ENCODE results near the gene BTN1A1.
A peak's percentile ranks its signal among the peaks of the same experiment; 100 is the strongest.
"Not testable (repeated sequence)": the region's sequence is repeated elsewhere in the genome, so short reads cannot be mapped to it uniquely, and the experiment has no call there.

The BTN1A1 gene

DNA sequence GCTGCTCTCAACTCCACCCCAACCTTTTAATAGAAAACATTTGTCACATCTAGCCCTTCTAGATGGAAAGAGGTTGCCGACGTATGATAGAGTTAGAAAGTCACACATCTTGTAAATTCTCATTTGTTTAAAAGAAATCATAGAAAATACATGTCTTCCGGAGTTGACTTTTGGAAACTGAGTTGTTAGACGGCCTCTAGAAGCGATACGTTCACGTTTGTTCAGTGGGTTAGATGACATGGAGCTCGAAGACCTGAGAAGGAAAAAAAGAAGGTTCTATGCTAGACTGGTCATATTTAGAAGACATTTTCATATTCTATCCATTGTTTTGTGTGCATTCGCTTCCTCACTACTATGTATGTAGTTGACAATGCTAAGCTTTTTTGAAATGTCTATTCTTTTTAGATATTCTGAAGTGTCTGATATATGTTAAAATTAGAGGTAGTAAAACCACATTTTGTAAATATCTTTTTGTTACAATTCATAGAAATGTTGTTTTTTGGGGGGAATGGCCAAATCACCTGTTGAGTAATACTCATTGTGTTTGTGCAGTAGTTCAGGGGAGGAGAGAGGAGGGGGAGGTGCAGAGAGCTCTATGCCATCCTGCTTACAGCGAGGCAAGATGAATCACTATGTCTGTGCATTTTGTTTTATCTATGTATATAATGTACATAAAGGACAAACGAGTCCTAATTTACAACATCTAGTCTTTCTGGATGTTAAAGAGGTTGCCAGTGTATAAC lies 22.6 kb downstream of the BTN1A1 start:
- ChIA-PET POLR2A (interaction anchor here (0.9 to 3.1 kb wide), 5 partner anchors 11 to 69 kb away, joined by 3 to 12 read pairs (median 4); partner anchors contain the start of gene HMGN4), CTCF (interaction anchor here (1.0 to 2.7 kb wide), 2 partner anchors 14 to 181 kb away, joined by 3 to 10 read pairs; no protein-coding TSS in a partner anchor)
- Histone ChIP-seq H3K4me3 (ENCODE audit: low read depth, low read length) (peak overlapping the region; percentile 62), H3K27ac (ENCODE audit: extremely low read depth, low read depth, low read length) (peak overlapping the region; percentile 98)
- H3K9me3 ChIP-seq (ENCODE audit: control insufficient read depth, insufficient read depth, low read depth, low read length); H3K36me3 ChIP-seq (ENCODE audit: control insufficient read depth in 2 of 2, insufficient read depth in 1 of 2, low read length in 2 of 2); H3K4me1 ChIP-seq (ENCODE audit: control insufficient read depth, insufficient read depth, low read length): not testable (repeated sequence)
- TF ChIP-seq ZEB2 (tag by site-specific recombination; IDR thresholded peaks at IDR 0.05) (peak; percentile 50; the same call in 1 of the 2 replicates), ZNF10 (tag by site-specific recombination; IDR thresholded peaks at IDR 0.05) (0 out of 2 replicates have a peak, but pooled peaks have one; percentile 36), ZNF24 (tag by site-specific recombination; IDR thresholded peaks at IDR 0.05) (peak; percentile 38; the same call in 1 of the 2 replicates), SCRT2 (tag by site-specific recombination; IDR thresholded peaks at IDR 0.05) (peak; percentile 97), ZBTB17 (tag by site-specific recombination; IDR thresholded peaks at IDR 0.05) (peak; percentile 51; the same call in 1 of the 2 replicates), ZNF341 (tag by site-specific recombination; IDR thresholded peaks at IDR 0.05; ENCODE audit: low read depth) (peak; percentile 30; the same call in 1 of the 2 replicates), SCRT1 (tag by site-specific recombination; IDR thresholded peaks at IDR 0.05; ENCODE audit: borderline replicate concordance) (peak; percentile 94)

DNA sequence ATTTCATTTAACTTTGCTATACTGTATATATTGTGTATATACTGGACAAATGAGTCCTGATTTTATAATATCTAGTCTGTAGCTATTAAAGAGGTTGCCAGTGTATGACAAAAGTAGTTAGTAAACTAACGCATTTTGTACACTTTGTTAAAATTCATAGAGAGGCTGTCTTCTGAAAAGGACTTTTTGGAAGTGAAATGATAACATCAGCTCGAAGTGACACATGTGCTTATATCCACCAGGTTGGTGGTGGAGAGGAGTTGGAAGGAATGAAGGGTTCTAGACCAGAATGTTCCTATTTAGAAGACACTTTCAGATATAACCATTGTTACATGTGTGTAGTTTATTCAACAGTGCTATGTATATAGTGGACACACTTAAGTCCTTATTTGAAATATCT lies 24.2 kb downstream of the BTN1A1 start:
- CTCF ChIA-PET; H3K36me3 ChIP-seq (ENCODE audit: control insufficient read depth in 2 of 2, insufficient read depth in 1 of 2, low read length in 2 of 2); H3K9me3 ChIP-seq (ENCODE audit: control insufficient read depth, insufficient read depth, low read depth, low read length); H3K4me1 ChIP-seq (ENCODE audit: control insufficient read depth, insufficient read depth, low read length); H3K27ac ChIP-seq (ENCODE audit: extremely low read depth, low read depth, low read length); H3K4me3 ChIP-seq (ENCODE audit: low read depth, low read length): not testable (repeated sequence)
- POLR2A ChIA-PET = interaction anchor here (0.7 kb wide), 1 partner anchor 50 kb away, joined by 3 read pairs; no protein-coding TSS in a partner anchor

DNA sequence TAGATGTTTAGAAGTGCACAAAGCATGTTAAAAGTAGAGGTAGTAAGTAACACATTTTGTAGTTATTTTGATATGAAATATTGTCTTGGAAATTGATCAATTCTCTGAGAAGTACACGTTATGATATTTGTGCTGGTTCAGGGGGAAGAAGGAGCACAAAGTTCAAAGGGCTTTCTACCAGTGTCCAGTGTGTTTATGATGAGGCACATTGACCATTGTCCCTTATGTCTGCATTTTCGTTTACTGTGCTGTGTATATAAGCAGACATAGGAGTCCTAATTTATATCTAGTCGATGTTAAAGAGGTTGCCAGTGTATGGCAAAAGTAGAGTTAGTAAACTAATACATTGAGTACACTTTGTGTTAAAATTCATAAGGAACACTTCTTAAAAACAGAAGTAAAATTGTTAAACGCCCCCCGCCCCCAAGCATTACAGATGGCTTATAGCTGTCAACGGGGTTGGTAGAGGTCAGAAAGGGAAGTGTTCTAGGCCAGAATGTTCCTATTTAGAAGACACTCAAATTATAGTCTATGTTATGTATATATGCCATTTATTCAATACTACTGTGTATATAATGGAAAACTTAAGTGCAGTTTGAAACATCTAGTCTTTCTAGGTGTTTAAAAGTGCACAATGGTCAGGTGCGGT lies 24.7 kb downstream of the BTN1A1 start:
- H3K4me3 ChIP-seq (ENCODE audit: low read depth, low read length) = no peak overlapping the region
- ChIA-PET POLR2A (interaction anchor here (0.7 kb wide), 1 partner anchor 814 kb away, joined by 3 read pairs; no protein-coding TSS in a partner anchor), CTCF (no interaction called here)
- no peaks in the 10 kb centered on the region for H3K36me3 ChIP-seq (ENCODE audit: control insufficient read depth in 2 of 2, insufficient read depth in 1 of 2, low read length in 2 of 2)
- H3K4me1 ChIP-seq (ENCODE audit: control insufficient read depth, insufficient read depth, low read length) = 0 out of 2 replicates have a peak, but pooled peaks cover 2% of the 10 kb centered on the region
- TF ChIP-seq ZNF354C (tag by site-specific recombination; IDR thresholded peaks at IDR 0.05; ENCODE audit: borderline replicate concordance, low read depth) = no peak
- H3K9me3 ChIP-seq (ENCODE audit: control insufficient read depth, insufficient read depth, low read depth, low read length) = no peaks in the 10 kb centered on the region
- H3K27ac ChIP-seq (ENCODE audit: extremely low read depth, low read depth, low read length) = no peak overlapping the region

- Histone ChIP-seq H3K4me3 (ENCODE audit: low read depth, low read length) (no peak overlapping the region), H3K4me1 (ENCODE audit: control insufficient read depth, insufficient read depth, low read length) (no peaks in the 10 kb centered on the region), H3K36me3 (ENCODE audit: control insufficient read depth in 2 of 2, insufficient read depth in 1 of 2, low read length in 2 of 2) (no peaks in the 10 kb centered on the region), H3K27ac (ENCODE audit: extremely low read depth, low read depth, low read length) (no peak overlapping the region), H3K9me3 (ENCODE audit: control insufficient read depth, insufficient read depth, low read depth, low read length) (no peaks in the 10 kb centered on the region)
- CTCF ChIA-PET = no interaction called here
- POLR2A ChIA-PET = interaction anchor here (2.6 kb wide), 1 partner anchor 12 kb away, joined by 8 read pairs; the partner anchor contains the start of gene HMGN4
- TF ChIP-seq ZFP41 (tag by site-specific recombination; IDR thresholded peaks at IDR 0.05; ENCODE audit: borderline replicate concordance) = no peak
- TF ChIP-seq KLF7 (tag by site-specific recombination; IDR thresholded peaks at IDR 0.05; ENCODE audit: borderline replicate concordance) = no peak
- no peak for TF ChIP-seq ZNF16 (tag by site-specific recombination; IDR thresholded peaks at IDR 0.05; ENCODE audit: low read depth)
- TF ChIP-seq, protein P1, sequence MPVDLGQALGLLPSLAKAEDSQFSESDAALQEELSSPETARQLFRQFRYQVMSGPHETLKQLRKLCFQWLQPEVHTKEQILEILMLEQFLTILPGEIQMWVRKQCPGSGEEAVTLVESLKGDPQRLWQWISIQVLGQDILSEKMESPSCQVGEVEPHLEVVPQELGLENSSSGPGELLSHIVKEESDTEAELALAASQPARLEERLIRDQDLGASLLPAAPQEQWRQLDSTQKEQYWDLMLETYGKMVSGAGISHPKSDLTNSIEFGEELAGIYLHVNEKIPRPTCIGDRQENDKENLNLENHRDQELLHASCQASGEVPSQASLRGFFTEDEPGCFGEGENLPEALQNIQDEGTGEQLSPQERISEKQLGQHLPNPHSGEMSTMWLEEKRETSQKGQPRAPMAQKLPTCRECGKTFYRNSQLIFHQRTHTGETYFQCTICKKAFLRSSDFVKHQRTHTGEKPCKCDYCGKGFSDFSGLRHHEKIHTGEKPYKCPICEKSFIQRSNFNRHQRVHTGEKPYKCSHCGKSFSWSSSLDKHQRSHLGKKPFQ (tag by site-specific recombination; IDR thresholded peaks at IDR 0.05) = no peak
- TF ChIP-seq ZNF645 (tag by site-specific recombination; IDR thresholded peaks at IDR 0.05) = no peak
- no peak for TF ChIP-seq ZBTB11 (tag by site-specific recombination; conservative IDR thresholded peaks at IDR 0.05; ENCODE audit: low read depth)
- no peak for TF ChIP-seq ZNF426 (tag by site-specific recombination; IDR thresholded peaks at IDR 0.05)
- no peak for TF ChIP-seq TRIM28 (IDR thresholded peaks at IDR 0.05; ENCODE audit: borderline replicate concordance, low read length)
- TF ChIP-seq, protein P2, sequence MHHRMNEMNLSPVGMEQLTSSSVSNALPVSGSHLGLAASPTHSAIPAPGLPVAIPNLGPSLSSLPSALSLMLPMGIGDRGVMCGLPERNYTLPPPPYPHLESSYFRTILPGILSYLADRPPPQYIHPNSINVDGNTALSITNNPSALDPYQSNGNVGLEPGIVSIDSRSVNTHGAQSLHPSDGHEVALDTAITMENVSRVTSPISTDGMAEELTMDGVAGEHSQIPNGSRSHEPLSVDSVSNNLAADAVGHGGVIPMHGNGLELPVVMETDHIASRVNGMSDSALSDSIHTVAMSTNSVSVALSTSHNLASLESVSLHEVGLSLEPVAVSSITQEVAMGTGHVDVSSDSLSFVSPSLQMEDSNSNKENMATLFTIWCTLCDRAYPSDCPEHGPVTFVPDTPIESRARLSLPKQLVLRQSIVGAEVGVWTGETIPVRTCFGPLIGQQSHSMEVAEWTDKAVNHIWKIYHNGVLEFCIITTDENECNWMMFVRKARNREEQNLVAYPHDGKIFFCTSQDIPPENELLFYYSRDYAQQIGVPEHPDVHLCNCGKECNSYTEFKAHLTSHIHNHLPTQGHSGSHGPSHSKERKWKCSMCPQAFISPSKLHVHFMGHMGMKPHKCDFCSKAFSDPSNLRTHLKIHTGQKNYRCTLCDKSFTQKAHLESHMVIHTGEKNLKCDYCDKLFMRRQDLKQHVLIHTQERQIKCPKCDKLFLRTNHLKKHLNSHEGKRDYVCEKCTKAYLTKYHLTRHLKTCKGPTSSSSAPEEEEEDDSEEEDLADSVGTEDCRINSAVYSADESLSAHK (tag by site-specific recombination; IDR thresholded peaks at IDR 0.05) = no peak
These were observed 25.7 kb downstream of the BTN1A1 start for GRCh38 chr6:26525838-26526237.
